Activated T-cell treated with anti-CD3 and anti-CD28 coated beads for 48 hours (primary cell): ENCODE data around the gene RASAL3.
A peak's percentile ranks its signal among the peaks of the same experiment; 100 is the strongest.
"Not testable (repeated sequence)": the region's sequence is repeated elsewhere in the genome, so short reads cannot be mapped to it uniquely, and the experiment has no call there.

Experiments used
- DNase-seq: peaks from one replicate; pipeline ENCODE4 v3.0.0-alpha.2; 2020; ENCODE audit warnings: low read depth

Gene RASAL3

DNA sequence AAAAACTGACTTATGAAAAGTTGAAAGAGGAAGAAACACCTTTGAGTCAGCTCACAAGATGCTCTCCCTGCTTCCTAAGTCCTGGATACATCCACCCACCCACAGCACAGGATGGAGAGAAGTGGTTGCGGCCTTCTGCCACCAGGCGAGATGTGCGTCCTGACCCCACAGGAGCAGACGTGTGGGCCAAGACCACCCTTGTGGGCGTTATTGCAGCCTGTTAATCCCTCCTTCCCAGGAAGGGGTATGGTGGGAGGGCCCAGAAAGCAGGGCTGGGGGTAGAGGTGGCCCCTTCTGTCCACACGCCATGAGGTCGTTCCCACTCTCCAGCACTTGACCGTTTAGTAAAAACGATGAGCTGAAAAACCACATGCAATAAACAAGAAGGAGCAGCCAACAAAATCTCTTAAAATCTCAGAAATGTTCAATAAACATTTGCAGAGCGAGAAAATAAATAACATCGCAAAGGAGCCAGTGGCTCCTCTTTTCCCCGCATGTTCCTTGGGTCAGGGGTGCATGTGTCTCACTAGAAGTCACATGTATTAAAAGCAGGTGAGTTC, 43.1 kb downstream of the RASAL3 start:
- DNase-seq, result no peak

DNA sequence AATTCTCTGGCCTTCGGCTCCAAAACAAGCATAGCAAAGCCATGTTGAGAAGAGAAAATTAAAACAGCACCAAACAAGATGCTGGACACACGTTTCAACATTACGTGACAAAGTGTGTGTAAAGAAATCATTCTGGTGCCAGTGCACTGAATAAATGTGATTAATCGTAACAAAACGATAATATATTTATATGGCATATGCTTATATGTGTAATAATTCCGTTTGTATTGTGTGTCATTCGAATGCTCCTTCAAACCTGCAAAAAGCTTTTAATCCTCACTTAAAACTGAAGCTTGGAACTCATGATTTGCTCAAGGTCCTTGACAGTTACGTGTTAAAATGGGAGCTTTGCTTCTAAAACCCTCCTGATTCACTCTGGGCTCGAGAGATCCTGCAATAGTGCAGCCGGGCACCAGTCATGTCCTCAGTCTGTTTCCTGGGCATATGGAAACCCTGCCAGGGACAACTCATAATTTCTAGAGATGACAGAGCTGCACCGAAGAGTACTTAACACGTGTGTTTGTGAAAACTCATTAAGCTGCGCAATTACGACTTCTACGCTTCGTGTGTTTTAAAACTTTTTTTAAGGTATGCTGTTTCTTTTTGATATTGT, 44.8 kb downstream of the RASAL3 start:
- DNase-seq, result no peak

DNA sequence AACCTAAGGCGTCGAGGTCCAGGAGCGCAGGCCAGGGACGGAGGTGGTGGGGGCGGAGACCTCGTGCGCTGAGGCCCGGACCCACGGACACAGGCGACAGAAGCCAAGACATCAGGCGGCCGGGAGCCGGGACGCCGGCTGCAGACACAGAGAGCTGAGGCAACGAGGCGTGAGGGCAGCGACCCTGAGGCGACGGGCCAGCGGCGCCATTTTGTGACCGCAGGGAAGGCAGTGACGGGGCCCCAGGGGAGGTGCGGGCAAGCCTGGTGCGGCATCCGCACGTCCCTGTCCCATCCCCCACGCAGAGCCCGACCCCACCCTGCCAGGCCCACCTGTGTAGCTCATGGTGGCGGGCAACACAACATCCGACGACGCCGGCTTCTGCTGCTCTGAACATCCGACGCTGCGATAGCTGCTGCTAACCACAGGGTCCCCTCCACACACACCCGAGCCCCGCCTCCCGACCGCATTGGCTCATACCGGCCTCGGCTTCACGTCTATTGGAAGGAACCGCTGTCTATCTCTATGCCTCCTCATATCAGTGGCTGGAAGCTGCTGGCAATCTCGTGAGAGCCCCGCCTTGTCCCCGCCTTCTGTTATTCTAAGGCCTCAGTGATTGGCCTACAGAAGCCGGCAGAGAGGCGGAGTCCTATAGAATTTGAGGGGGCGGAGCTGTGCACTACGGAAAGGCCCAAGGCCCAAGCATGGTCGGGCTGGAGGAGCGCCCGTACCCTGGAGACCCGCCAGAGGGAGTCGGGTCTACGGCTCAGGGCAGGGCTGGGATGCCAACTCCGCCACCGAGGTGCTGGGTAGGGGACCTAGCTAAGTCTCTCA, 45.5 kb downstream of the RASAL3 start, which contains the start of gene AKAP8L:
Gene AKAP8L, minus strand, starts transcription at position 410 of the 834 bp plus-strand sequence. Its CDS starts 65 bp downstream, at position 345.
- peak; percentile 94 for DNase-seq

DNA sequence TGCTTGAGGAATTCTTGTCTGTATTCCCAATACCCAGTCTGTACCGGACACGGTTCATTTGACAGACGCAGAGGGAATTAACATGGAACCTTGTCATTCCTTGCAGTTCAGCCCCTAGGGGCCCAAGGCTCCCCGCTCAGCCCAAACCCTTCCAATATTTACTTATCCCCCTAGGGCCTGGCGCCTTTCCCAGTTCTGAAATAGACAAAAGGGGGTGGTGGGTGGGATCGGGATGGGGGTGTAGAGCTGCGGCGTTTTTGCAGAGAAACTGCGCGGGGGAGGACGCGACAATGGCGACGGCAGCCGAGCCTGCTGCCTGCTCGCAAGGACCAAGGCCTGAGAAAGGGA, 46.1 kb downstream of the RASAL3 start:
- no peak for DNase-seq

GRCh38 chr19:15417699-15418098, 46.6 kb downstream of the RASAL3 start:
- DNase-seq, result no peak

DNA sequence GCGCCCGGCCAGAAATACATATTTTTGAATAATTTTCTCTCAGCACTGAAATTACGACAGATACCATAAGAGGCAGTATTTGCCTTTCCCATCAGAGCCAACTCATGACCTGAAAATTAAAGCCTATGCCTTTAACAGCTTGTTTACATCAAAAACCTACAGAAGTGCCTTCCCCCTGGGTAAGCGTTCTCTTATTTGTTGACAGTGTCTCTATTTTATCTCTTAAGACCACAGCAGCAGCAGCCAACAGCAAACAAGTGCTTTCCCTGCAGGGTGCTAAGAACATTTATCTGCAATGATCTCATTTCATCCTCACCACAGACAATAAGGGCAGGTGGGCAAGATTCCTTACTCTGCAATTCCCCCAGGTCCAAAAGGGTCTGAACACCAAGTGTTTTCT, 51.5 kb downstream of the RASAL3 start:
- no peak for DNase-seq

DNA sequence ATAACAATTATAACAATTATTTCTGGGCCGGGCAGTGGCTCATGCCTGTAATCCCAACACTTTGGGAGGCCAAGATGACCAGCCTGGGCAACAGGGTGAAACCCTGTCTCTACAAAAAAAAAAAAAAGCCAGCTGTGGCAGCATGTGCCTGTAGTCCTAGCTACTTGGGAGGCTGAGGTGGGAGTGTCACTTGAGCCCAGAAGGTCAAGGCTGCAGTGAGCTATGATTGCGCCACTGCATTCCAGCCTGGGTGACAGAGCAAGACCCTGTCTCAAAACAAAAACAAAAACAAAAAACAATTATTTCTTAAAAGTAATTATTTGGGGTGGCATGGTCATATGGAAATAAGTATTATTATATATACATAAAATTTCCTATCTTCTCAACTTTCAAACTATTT, 53.0 kb downstream of the RASAL3 start:
- not testable (repeated sequence) for DNase-seq

DNA sequence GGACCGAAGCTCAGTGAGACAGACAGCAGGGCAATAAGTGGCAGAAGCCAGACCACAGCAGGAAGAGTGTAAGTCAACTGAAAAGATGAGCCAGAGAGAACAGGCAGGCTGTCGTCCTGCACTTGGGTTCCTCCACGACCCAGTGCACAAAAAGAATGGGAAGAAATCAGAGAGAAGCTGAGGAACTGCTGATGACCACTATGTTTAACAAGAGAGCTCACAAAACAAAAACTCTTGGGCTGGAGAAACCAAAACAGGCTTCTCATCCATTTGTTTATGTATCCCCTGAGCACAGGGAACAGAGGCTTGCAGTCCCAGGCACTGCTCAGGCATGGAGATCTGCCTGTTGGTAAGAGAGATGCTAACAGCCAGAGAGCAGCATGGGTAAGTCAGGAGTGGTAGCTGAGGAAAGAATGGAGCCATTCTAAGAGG, 59.5 kb downstream of the RASAL3 start:
- no peak for DNase-seq

DNA sequence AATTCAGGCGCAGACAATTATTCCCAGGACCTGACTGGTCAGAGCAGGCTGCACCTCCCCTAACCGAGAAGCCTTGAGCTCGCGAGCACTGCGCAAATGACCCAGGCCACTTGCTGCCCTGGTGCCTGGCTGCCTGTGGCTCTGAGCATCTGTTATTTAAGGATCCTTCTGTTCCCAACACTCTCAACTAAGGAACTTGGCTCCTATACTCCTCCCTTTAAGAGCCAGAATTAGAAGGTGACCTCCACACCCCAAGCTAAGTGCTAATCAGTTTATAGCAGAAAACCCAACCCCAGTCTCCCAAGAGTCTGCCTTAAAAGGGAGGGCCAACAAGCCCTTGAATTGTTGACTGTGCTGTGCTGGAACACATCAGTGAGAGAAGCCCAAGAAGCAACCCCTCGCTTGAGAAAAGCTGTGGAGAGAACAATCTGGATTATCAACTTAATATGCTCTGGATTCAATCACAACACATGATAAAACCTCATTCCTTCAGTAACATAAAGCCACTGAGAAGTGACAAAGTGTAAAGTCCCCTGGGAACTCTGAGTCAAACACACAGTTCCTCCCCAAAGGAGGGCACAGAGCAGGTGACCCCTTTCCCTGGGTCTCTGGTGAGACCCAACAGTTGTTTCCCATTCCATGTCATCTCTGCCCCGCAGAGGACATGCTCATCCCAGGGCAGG, 60.1 kb downstream of the RASAL3 start:
- DNase-seq, result no peak

DNA sequence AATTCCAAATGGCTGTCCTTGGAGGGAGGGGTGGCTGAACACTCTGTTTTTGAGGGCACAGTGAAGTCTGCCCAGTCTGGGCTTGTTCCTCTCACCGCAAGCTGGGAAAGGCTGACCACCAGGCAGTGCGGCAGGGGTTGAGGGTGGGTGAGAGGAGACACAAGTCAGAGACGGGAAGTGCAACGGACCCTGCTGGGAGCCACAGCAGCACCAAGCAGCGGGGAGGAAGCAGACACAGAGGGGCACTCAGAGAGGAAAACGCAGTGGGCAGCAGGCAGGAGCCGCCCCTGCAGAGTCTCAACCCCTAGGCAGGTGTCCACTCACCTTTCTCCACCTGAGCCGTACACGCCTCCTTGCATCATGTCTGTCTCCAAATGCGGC, 61.2 kb downstream of the RASAL3 start:
- no peak for DNase-seq

- no peak for DNase-seq
Measured at GRCh38 chr19:15402411-15403150, 61.8 kb downstream of the RASAL3 start.
